HCT116 (cell line): ENCODE results near the gene VWA7.
A peak's percentile ranks its signal among the peaks of the same experiment; 100 is the strongest.

Experiments used
- ATF3 ChIP-seq: IDR thresholded peaks from 2 replicates; pipeline ENCODE4 v1.6.1; 2012
- CBX3 ChIP-seq: IDR thresholded peaks from 2 replicates; pipeline ENCODE4 v1.6.1; 2012; ENCODE audit warnings: low read depth
- CTCF ChIP-seq, 3 experiments: fragments of 200-600 bp in 1 of 3; sonication (generic) in 1 of 3; IDR thresholded peaks in 2 of 3; conservative IDR thresholded peaks in 1 of 3; 2 replicates each; pipeline ENCODE4 v1.5.1; 2012 to 2017; ENCODE audit warnings: low read depth in 2 of 3, low read length in 2 of 3, antibody characterized with exemption in 1 of 3, borderline replicate concordance in 1 of 3, control low read depth in 1 of 3, mild to moderate bottlenecking in 1 of 3, mixed read lengths in 1 of 3, mixed run types in 1 of 3, moderate library complexity in 1 of 3; ENCODE audit not compliant: insufficient read depth in 1 of 3
- ELF1 ChIP-seq: IDR thresholded peaks from 2 replicates; pipeline ENCODE4 v1.6.1; 2012; ENCODE audit warnings: low read depth, borderline replicate concordance
- EZH2 ChIP-seq: fragments of 200-600 bp; sonication (generic); IDR thresholded peaks from 2 replicates; pipeline ENCODE4 v1.6.1; 2017; ENCODE audit warnings: antibody characterized with exemption, mixed run types
- EZH2phosphoT487 ChIP-seq: fragments of 200-600 bp; IDR thresholded peaks from 2 replicates; pipeline ENCODE4 v1.6.1; 2018; ENCODE audit warnings: antibody characterized with exemption, borderline replicate concordance
- POLR2A ChIP-seq: IDR thresholded peaks from 2 replicates; pipeline ENCODE4 v1.7.0; 2011; ENCODE audit warnings: borderline replicate concordance; ENCODE audit not compliant: insufficient read depth, insufficient read length; ENCODE audit errors: extremely low read depth
- POLR2AphosphoS5 ChIP-seq: IDR thresholded peaks from 2 replicates; pipeline ENCODE4 v1.6.1; 2011; ENCODE audit warnings: mild to moderate bottlenecking, low read depth, low read length, moderate library complexity
- TCF7L2 ChIP-seq: IDR thresholded peaks from 2 replicates; pipeline ENCODE4 v1.7.0; 2011; ENCODE audit warnings: borderline replicate concordance, inconsistent platforms; ENCODE audit not compliant: insufficient read depth, insufficient read length; ENCODE audit errors: extremely low read depth
- YY1 ChIP-seq: IDR thresholded peaks from 2 replicates; pipeline ENCODE4 v1.6.1; 2011; ENCODE audit warnings: low read length, low read depth, moderate library complexity, mild to moderate bottlenecking; ENCODE audit not compliant: insufficient replicate concordance; ENCODE audit errors: extremely low read depth
- TF ChIP-seq, protein P1 (sequence below): IDR thresholded peaks from 2 replicates; pipeline ENCODE4 v1.6.1; 2012
- TF ChIP-seq, protein P2 (sequence below): IDR thresholded peaks from 2 replicates; pipeline ENCODE4 v1.6.1; 2012; ENCODE audit warnings: low read depth

- peak; percentile 37 to 71 (median 56); a peak in 5 of 6 replicates for TF ChIP-seq CTCF (IDR thresholded peaks at IDR 0.05 in 2 of 3, conservative IDR thresholded peaks at IDR 0.05 in 1 of 3; ENCODE audit: borderline replicate concordance in 1 of 3, insufficient read depth in 1 of 3, low read depth in 2 of 3, low read length in 2 of 3)
- no peak for TF ChIP-seq POLR2AphosphoS5
- TF ChIP-seq EZH2 = no peak
- no peak for TF ChIP-seq POLR2A
- TF ChIP-seq, protein P1, sequence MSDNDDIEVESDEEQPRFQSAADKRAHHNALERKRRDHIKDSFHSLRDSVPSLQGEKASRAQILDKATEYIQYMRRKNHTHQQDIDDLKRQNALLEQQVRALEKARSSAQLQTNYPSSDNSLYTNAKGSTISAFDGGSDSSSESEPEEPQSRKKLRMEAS = no peak
- no peak for TF ChIP-seq YY1
- TF ChIP-seq EZH2phosphoT487 = no peak
- TF ChIP-seq, protein P2, sequence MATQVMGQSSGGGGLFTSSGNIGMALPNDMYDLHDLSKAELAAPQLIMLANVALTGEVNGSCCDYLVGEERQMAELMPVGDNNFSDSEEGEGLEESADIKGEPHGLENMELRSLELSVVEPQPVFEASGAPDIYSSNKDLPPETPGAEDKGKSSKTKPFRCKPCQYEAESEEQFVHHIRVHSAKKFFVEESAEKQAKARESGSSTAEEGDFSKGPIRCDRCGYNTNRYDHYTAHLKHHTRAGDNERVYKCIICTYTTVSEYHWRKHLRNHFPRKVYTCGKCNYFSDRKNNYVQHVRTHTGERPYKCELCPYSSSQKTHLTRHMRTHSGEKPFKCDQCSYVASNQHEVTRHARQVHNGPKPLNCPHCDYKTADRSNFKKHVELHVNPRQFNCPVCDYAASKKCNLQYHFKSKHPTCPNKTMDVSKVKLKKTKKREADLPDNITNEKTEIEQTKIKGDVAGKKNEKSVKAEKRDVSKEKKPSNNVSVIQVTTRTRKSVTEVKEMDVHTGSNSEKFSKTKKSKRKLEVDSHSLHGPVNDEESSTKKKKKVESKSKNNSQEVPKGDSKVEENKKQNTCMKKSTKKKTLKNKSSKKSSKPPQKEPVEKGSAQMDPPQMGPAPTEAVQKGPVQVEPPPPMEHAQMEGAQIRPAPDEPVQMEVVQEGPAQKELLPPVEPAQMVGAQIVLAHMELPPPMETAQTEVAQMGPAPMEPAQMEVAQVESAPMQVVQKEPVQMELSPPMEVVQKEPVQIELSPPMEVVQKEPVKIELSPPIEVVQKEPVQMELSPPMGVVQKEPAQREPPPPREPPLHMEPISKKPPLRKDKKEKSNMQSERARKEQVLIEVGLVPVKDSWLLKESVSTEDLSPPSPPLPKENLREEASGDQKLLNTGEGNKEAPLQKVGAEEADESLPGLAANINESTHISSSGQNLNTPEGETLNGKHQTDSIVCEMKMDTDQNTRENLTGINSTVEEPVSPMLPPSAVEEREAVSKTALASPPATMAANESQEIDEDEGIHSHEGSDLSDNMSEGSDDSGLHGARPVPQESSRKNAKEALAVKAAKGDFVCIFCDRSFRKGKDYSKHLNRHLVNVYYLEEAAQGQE = no peak
- TF ChIP-seq TCF7L2 = no peak
- TF ChIP-seq ELF1 = no peak
- no peak for TF ChIP-seq CBX3
- TF ChIP-seq ATF3 = no peak
These were observed 14.4 kb upstream of the VWA7 start for GRCh38 chr6:31791324-31792089.
